IMR-90 (cell line): ENCODE measurements around the gene LLGL1. TPM values are rescaled to one million over a fixed set of nuclear protein-coding genes. Genes with fewer than 3 reads are reported as not detected.

Experiments
- ATAC-seq: fragments of 200-7000 bp; cut with Tn5 transposase; 2 replicates; pipeline ENCODE4 v1.9.1; 2020; ENCODE audit warnings: low read depth, mild to moderate bottlenecking, moderate library complexity
- BruUV-seq: library from RNA; stranded (reverse); fragments of 400-500 nt; replicated peaks from 2 replicates; lab custom pipeline; 2021; lab: Mats Ljungman, UMichigan
- CTCF ChIA-PET: fragments of 300-600 bp; formaldehyde crosslinking; extraction: SDS; loops from one replicate; lab custom pipeline; 2021; ENCODE audit warnings: antibody characterized with exemption; lab: Yijun Ruan, JAX
- POLR2A ChIA-PET: fragments of 300-600 bp; sonication (Branson Sonifier 250); formaldehyde crosslinking; loops from one replicate; lab custom pipeline; 2022; ENCODE audit warnings: antibody characterized with exemption; ENCODE audit not compliant: unreplicated experiment; lab: Charles Lee
- DNase-seq: peaks from one replicate; pipeline ENCODE4 v3.0.0; 2013
- H2AFZ ChIP-seq: replicated peaks from 2 replicates; pipeline ENCODE3; 2013; ENCODE audit warnings: low read length, mild to moderate bottlenecking; ENCODE audit not compliant: poor library complexity
- H2AK5ac ChIP-seq: 2 replicates; pipeline ENCODE4 v1.6.1; 2013; ENCODE audit warnings: low read depth, low read length, inconsistent platforms
- H2AK9ac ChIP-seq: replicated peaks from 2 replicates; pipeline ENCODE3; 2013; ENCODE audit warnings: mild to moderate bottlenecking, low read depth, low read length, moderate library complexity; ENCODE audit not compliant: poor library complexity
- H2BK120ac ChIP-seq: 2 replicates; pipeline ENCODE4 v1.6.1; 2013; ENCODE audit warnings: low read depth, low read length, inconsistent platforms
- H2BK15ac ChIP-seq: 3 replicates; pipeline ENCODE4 v1.6.1; 2013; ENCODE audit warnings: low read depth, low read length, inconsistent platforms
- H2BK20ac ChIP-seq: 2 replicates; pipeline ENCODE4 v1.6.1; 2013; ENCODE audit warnings: low read depth, mild to moderate bottlenecking, inconsistent platforms, low read length, moderate library complexity
- H2BK5ac ChIP-seq: 2 replicates; pipeline ENCODE4 v1.6.1; 2013; ENCODE audit warnings: mild to moderate bottlenecking, low read depth, low read length, inconsistent platforms; ENCODE audit not compliant: poor library complexity, severe bottlenecking
- H3K14ac ChIP-seq: replicated peaks from 2 replicates; pipeline ENCODE4 v1.6.1; 2013; ENCODE audit warnings: low read depth, low read length, inconsistent platforms
- H3K18ac ChIP-seq: 2 replicates; pipeline ENCODE4 v1.6.1; 2013; ENCODE audit warnings: low read depth, low read length, control low read depth
- H3K23ac ChIP-seq: 2 replicates; pipeline ENCODE4 v1.6.1; 2013; ENCODE audit warnings: low read depth, low read length, inconsistent platforms
- H3K27ac ChIP-seq: 2 replicates; pipeline ENCODE4 v1.5.1; 2013; ENCODE audit warnings: mild to moderate bottlenecking, control low read depth, low read length; ENCODE audit not compliant: insufficient read depth
- H3K27me3 ChIP-seq: 2 replicates; pipeline ENCODE4 v1.6.1; 2013; ENCODE audit warnings: low read length; ENCODE audit not compliant: control insufficient read depth, insufficient read depth
- H3K36me3 ChIP-seq: 2 replicates; pipeline ENCODE4 v1.6.1; 2013; ENCODE audit warnings: low read length, mixed read lengths; ENCODE audit not compliant: control insufficient read depth, insufficient read depth
- H3K4ac ChIP-seq: 2 replicates; pipeline ENCODE4 v1.6.1; 2013; ENCODE audit warnings: low read depth, low read length, inconsistent platforms
- H3K4me1 ChIP-seq: 2 replicates; pipeline ENCODE4 v1.6.1; 2013; ENCODE audit warnings: low read length, mixed read lengths; ENCODE audit not compliant: control insufficient read depth, insufficient read depth
- H3K4me2 ChIP-seq: 2 replicates; pipeline ENCODE4 v1.6.1; 2013; ENCODE audit warnings: low read depth, mild to moderate bottlenecking, control low read depth, low read length, moderate library complexity
- H3K4me3 ChIP-seq: 2 replicates; pipeline ENCODE4 v1.5.1; 2013; ENCODE audit warnings: low read depth, mild to moderate bottlenecking, control low read depth, low read length, moderate library complexity; ENCODE audit not compliant: insufficient read depth
- H3K56ac ChIP-seq: 2 replicates; pipeline ENCODE4 v1.6.1; 2013; ENCODE audit warnings: low read length, inconsistent platforms; ENCODE audit not compliant: insufficient read depth; ENCODE audit errors: extremely low read depth
- H3K79me1 ChIP-seq, 2 experiments: 2 replicates each; pipeline ENCODE4 v1.6.1; 2013; ENCODE audit warnings: low read length in 2 of 2, inconsistent platforms in 1 of 2, low read depth in 1 of 2
- H3K9ac ChIP-seq: 2 replicates; pipeline ENCODE4 v1.6.1; 2013; ENCODE audit warnings: low read depth, low read length, control low read depth
- H3K9me1 ChIP-seq: 2 replicates; pipeline ENCODE4 v1.6.1; 2013; ENCODE audit warnings: low read length, inconsistent platforms; ENCODE audit not compliant: insufficient read depth
- H3K9me3 ChIP-seq: 2 replicates; pipeline ENCODE4 v1.6.1; 2013; ENCODE audit warnings: low read length; ENCODE audit not compliant: control insufficient read depth, insufficient read depth
- H4K20me1 ChIP-seq: 2 replicates; pipeline ENCODE4 v1.6.1; 2013; ENCODE audit warnings: low read length, inconsistent platforms; ENCODE audit not compliant: insufficient read depth
- H4K5ac ChIP-seq: 2 replicates; pipeline ENCODE4 v1.6.1; 2013; ENCODE audit warnings: mild to moderate bottlenecking, low read depth, low read length, control low read depth
- H4K8ac ChIP-seq, 2 experiments: 2 replicates each; pipeline ENCODE4 v1.6.1; 2013; ENCODE audit warnings: low read depth in 2 of 2, low read length in 2 of 2, control low read depth in 1 of 2, inconsistent platforms in 1 of 2
- H4K91ac ChIP-seq: 2 replicates; pipeline ENCODE4 v1.6.1; 2013; ENCODE audit warnings: low read depth, low read length, inconsistent platforms; ENCODE audit not compliant: insufficient read depth
- BHLHE40 ChIP-seq: fragments of 150-350 bp; IDR thresholded peaks from 2 replicates; pipeline ENCODE4 v1.6.1; 2016; ENCODE audit warnings: mild to moderate bottlenecking, low read depth, low read length
- CEBPB ChIP-seq: IDR thresholded peaks from 2 replicates; pipeline ENCODE4 v1.6.1; 2012; ENCODE audit warnings: low read depth, low read length, improper control_type of control experiment
- CHD1 ChIP-seq: IDR thresholded peaks from 2 replicates; pipeline ENCODE4 v1.6.1; 2012; ENCODE audit warnings: low read depth, low read length, improper control_type of control experiment
- FOS ChIP-seq: fragments of 150-350 bp; IDR thresholded peaks from 2 replicates; pipeline ENCODE4 v1.6.1; 2016; ENCODE audit warnings: low read depth, low read length
- MAFK ChIP-seq: IDR thresholded peaks from 2 replicates; pipeline ENCODE4 v1.6.1; 2012; ENCODE audit warnings: low read depth, low read length, improper control_type of control experiment
- MAZ ChIP-seq: IDR thresholded peaks from 2 replicates; pipeline ENCODE4 v1.6.1; 2012; ENCODE audit warnings: low read depth, mild to moderate bottlenecking, low read length, improper control_type of control experiment, moderate library complexity, borderline replicate concordance
- MXI1 ChIP-seq: IDR thresholded peaks from 2 replicates; pipeline ENCODE4 v1.6.1; 2012; ENCODE audit warnings: low read depth, mild to moderate bottlenecking, low read length, moderate library complexity, borderline replicate concordance
- NFE2L2 ChIP-seq: fragments of 150-350 bp; IDR thresholded peaks from 2 replicates; pipeline ENCODE4 v1.6.1; 2016; ENCODE audit warnings: low read depth, mild to moderate bottlenecking, low read length
- POLR2A ChIP-seq: IDR thresholded peaks from 2 replicates; pipeline ENCODE4 v1.6.1; 2012; ENCODE audit warnings: mild to moderate bottlenecking, low read depth, low read length
- RAD21 ChIP-seq: IDR thresholded peaks from 2 replicates; pipeline ENCODE4 v1.6.1; 2012; ENCODE audit warnings: low read length, improper control_type of control experiment
- RCOR1 ChIP-seq: IDR thresholded peaks from 2 replicates; pipeline ENCODE4 v1.6.1; 2012; ENCODE audit warnings: mild to moderate bottlenecking, low read length, improper control_type of control experiment; ENCODE audit not compliant: insufficient replicate concordance
- RFX5 ChIP-seq: IDR thresholded peaks from 2 replicates; pipeline ENCODE4 v1.8.0; 2012; ENCODE audit warnings: low read depth, mild to moderate bottlenecking, low read length, moderate library complexity
- SMC3 ChIP-seq: fragments of 150-350 bp; IDR thresholded peaks from 2 replicates; pipeline ENCODE4 v1.6.1; 2016; ENCODE audit warnings: low read depth, mild to moderate bottlenecking, antibody characterized with exemption, low read length, moderate library complexity
- WGBS, 2 experiments: methylation state at CpG; one replicate each; pipeline versions ENCODE4 v1.1.5 to v1.1.7; 2013; ENCODE audit warnings: missing lambda C conversion rate in 2 of 2; ENCODE audit not compliant: insufficient read length in 1 of 2; ENCODE audit errors: extremely low coverage in 2 of 2; 5-methylcytosine and 5-hydroxymethylcytosine counted together
- dilution Hi-C: fragments of 300-500 bp; cut with HindIII; formaldehyde crosslinking; loops from one replicate; pipeline ENCODE4 v1.14.3; 2018; ENCODE audit warnings: low sequenced_read_pairs; ENCODE audit not compliant: unreplicated experiment
- in situ Hi-C: fragments of 300-500 bp; cut with MboI; formaldehyde crosslinking; loops from 3 replicates; pipeline ENCODE4 v1.14.3; 2019; ENCODE audit warnings: low sequenced_read_pairs, inconsistent platforms, mixed read lengths
- intact Hi-C: fragments of 100-400 bp; cut with micrococcal nuclease; formaldehyde crosslinking; loops from 2 replicates; pipeline ENCODE4 v1.10.0; 2022
- polyA plus RNA-seq, 3 experiments: library from polyadenylated mRNA; depleted of rRNA; stranded (reverse); fragments of >200 nt; gene quantifications; 2 replicates each; pipeline ENCODE4 v1.2.3, GENCODE V29; 2012; ENCODE audit warnings: low replicate concordance in 1 of 3
- total RNA-seq: library from RNA; depleted of rRNA; stranded (reverse); fragments of >200 nt; gene quantifications from 2 replicates; pipeline ENCODE4 v1.2.3, GENCODE V29; 2012
- TF ChIP-seq, protein P1 (sequence below): fragments of 150-350 bp; IDR thresholded peaks from 2 replicates; pipeline ENCODE4 v1.6.1; 2016; ENCODE audit warnings: low read depth, mild to moderate bottlenecking, low read length, moderate library complexity, borderline replicate concordance
- TF ChIP-seq, protein P2 (sequence below): fragments of 150-350 bp; IDR thresholded peaks from 2 replicates; pipeline ENCODE4 v1.6.1; 2017; ENCODE audit warnings: mild to moderate bottlenecking, antibody characterized with exemption, low read length, low read depth
- TF ChIP-seq, protein P3 (sequence below): conservative IDR thresholded peaks from 2 replicates; pipeline ENCODE4 v1.5.1; 2012; ENCODE audit warnings: mild to moderate bottlenecking, low read depth, low read length, improper control_type of control experiment

LLGL1 gene
- total and polyA plus RNA-seq, 2 of the 4 experiments (the other 2 are of a cell fraction) = 40.1 to 52.9 TPM

DNA sequence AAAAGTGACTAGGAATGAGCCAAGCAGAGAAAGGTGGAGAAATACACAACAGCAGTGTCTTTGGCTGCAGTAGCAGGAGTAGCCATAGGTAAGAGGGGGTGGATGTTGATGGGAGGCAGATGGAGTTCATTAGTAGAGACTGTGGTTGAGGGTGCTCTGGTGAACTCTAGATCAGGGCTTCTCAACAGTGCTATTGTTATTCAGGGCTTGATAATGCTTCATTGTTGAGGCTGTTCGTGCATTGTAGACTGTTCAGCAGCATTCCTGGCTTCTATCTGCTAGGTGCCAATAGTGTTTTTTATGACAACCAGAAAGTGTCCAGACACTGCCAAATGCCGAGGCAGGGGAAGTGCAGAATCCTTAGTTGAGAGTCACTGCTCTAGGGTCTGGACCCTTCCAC, 38.2 kb upstream of the LLGL1 start:
- H3K4me2 ChIP-seq = peak overlapping the region; percentile 89
- ATAC-seq (no peak), DNase-seq (no peak)
- peak overlapping the region; percentile 69 for H3K14ac ChIP-seq
- peak overlapping the region; percentile 65 for H3K9ac ChIP-seq
- peak overlapping the region; percentile 35; the same call in 1 of the 2 replicates for H2AK5ac ChIP-seq
- no peak overlapping the region for H4K91ac ChIP-seq
- WGBS, 2 experiments = 65% methylated on average over 2 of the region's 2 CpGs; no CpG with 5 or more reads in 1 of the 2 experiments
- no peak overlapping the region for H2BK15ac ChIP-seq
- no peaks in the 10 kb centered on the region for H3K27me3 ChIP-seq
- H4K5ac ChIP-seq = no peak overlapping the region
- H2BK20ac ChIP-seq = no peak overlapping the region
- TF ChIP-seq MAFK (no peak), RCOR1 (no peak), MXI1 (no peak; the same call in 1 of the 2 replicates), CHD1 (no peak), POLR2A (no peak), FOS (no peak), BHLHE40 (no peak), SMC3 (no peak), CEBPB (no peak), RFX5 (no peak), MAZ (no peak), NFE2L2 (no peak), RAD21 (no peak)
- TF ChIP-seq, protein P1, sequence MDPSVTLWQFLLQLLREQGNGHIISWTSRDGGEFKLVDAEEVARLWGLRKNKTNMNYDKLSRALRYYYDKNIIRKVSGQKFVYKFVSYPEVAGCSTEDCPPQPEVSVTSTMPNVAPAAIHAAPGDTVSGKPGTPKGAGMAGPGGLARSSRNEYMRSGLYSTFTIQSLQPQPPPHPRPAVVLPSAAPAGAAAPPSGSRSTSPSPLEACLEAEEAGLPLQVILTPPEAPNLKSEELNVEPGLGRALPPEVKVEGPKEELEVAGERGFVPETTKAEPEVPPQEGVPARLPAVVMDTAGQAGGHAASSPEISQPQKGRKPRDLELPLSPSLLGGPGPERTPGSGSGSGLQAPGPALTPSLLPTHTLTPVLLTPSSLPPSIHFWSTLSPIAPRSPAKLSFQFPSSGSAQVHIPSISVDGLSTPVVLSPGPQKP = no peak
- TF ChIP-seq, protein P2, sequence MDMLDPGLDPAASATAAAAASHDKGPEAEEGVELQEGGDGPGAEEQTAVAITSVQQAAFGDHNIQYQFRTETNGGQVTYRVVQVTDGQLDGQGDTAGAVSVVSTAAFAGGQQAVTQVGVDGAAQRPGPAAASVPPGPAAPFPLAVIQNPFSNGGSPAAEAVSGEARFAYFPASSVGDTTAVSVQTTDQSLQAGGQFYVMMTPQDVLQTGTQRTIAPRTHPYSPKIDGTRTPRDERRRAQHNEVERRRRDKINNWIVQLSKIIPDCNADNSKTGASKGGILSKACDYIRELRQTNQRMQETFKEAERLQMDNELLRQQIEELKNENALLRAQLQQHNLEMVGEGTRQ = no peak
- TF ChIP-seq, protein P3, sequence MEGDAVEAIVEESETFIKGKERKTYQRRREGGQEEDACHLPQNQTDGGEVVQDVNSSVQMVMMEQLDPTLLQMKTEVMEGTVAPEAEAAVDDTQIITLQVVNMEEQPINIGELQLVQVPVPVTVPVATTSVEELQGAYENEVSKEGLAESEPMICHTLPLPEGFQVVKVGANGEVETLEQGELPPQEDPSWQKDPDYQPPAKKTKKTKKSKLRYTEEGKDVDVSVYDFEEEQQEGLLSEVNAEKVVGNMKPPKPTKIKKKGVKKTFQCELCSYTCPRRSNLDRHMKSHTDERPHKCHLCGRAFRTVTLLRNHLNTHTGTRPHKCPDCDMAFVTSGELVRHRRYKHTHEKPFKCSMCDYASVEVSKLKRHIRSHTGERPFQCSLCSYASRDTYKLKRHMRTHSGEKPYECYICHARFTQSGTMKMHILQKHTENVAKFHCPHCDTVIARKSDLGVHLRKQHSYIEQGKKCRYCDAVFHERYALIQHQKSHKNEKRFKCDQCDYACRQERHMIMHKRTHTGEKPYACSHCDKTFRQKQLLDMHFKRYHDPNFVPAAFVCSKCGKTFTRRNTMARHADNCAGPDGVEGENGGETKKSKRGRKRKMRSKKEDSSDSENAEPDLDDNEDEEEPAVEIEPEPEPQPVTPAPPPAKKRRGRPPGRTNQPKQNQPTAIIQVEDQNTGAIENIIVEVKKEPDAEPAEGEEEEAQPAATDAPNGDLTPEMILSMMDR = no peak
- peak overlapping the region; percentile 51 for H3K4me3 ChIP-seq
- no peak overlapping the region for H3K18ac ChIP-seq
- no TSS peak for BruUV-seq
- no peak overlapping the region for H3K56ac ChIP-seq
- intact Hi-C loops (no loop called here), in situ Hi-C loops (no loop called here), dilution Hi-C loops (no loop called here)
- peak overlapping the region; percentile 96 for H3K23ac ChIP-seq
- no peak overlapping the region for H2AK9ac ChIP-seq
- no peak overlapping the region for H2BK120ac ChIP-seq
- H2AFZ ChIP-seq = no peak overlapping the region
- peaks cover 29% of the 10 kb centered on the region for H3K36me3 ChIP-seq
- POLR2A ChIA-PET = no interaction called here
- H4K8ac ChIP-seq = no peak overlapping the region
- H3K4ac ChIP-seq = peak overlapping the region; percentile 22; the same call in 1 of the 2 replicates
- peaks cover 39% of the 10 kb centered on the region for H3K9me1 ChIP-seq
- peaks cover 12 to 76% of the 10 kb centered on the region in 2 experiments for H3K79me1 ChIP-seq
- no peak overlapping the region for H2BK5ac ChIP-seq
- peaks cover 80% of the 10 kb centered on the region for H4K20me1 ChIP-seq
- no peaks in the 10 kb centered on the region for H3K9me3 ChIP-seq
- CTCF ChIA-PET = no interaction called here
- H3K27ac ChIP-seq = no peak overlapping the region
- peaks cover 36% of the 10 kb centered on the region for H3K4me1 ChIP-seq
